Measurements from ENCODE around the gene TCEANC.
"Not testable (repeated sequence)": the region's sequence is repeated elsewhere in the genome, so short reads cannot be mapped to it uniquely, and the experiment has no call there.

Gene TCEANC

GRCh38 chrX:13658602-13659001 lies 5.7 kb downstream of the TCEANC start:
- FAIRE-seq = peak; percentile 75

DNA sequence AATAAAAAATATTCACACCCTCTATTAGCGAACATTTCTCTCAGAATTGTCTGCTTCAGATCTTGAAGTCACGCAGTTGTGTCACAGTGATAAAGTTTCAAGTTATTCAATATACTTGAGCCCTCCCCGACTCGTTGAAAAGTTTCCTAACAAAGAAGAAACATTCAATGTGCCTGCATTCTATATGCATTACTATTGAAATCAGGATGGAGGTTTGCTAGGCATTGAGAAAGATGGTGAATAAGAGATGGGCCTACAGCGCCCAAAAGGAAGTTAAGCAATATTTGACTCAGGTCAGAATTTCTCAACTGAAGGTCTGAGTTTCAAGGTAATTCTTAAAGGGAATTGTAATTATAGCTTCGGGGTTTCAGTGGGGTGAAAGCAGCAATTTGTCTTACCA lies 6.1 kb downstream of the TCEANC start:
- FAIRE-seq = no peak

DNA sequence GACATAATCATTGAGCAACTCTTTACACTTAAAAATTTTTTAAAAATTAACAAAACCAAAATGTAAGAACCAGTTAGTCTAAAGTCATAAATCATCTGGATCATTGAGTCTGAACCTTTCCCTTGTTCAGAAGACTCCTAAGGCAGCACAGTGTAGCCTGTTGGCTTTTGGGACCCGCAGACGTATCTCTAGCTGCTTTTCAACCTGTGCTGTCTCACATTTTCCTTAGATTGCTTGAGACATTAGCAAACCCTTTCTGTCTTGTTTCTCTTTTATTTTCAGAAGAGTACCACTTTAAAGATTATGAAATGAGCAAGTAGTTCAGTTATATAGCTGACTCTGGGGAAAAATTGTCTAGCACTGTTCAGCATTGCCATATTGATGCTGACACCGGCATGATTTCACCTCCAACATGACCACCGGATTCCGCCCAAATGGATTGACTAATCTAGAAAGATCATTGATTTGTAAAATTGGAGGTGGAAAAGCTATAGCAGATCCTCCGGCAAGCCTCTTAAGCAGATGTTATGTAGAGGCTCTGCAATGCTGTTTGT lies 8.9 kb downstream of the TCEANC start:
- no peak for FAIRE-seq

GRCh38 chrX:13662355-13662791 lies 9.4 kb downstream of the TCEANC start:
- no peak for FAIRE-seq

DNA sequence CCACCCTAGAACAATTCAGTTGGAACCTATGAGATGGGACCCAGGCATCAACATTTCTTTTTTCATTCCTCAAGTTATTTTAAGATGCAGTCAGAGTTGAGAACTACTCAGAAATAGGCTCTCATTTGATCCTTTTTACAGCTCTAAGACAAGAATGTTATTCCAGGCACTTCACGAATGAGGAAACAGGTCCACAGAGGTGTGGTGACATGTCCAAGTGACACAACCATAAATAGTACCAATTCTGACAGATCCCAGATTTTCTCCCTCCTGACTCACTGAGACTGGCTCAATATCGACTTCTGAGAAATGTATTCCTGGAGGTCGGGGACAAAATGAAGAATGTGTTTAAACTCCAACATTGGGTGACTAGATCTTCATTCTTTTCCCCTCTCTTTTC lies 11.1 kb downstream of the TCEANC start:
- no peak for FAIRE-seq

- FAIRE-seq = no peak
Observed at GRCh38 chrX:13666836-13667235, 13.9 kb downstream of the TCEANC start.

- no peak for FAIRE-seq
Observed at GRCh38 chrX:13667919-13668318, 15.0 kb downstream of the TCEANC start.

DNA sequence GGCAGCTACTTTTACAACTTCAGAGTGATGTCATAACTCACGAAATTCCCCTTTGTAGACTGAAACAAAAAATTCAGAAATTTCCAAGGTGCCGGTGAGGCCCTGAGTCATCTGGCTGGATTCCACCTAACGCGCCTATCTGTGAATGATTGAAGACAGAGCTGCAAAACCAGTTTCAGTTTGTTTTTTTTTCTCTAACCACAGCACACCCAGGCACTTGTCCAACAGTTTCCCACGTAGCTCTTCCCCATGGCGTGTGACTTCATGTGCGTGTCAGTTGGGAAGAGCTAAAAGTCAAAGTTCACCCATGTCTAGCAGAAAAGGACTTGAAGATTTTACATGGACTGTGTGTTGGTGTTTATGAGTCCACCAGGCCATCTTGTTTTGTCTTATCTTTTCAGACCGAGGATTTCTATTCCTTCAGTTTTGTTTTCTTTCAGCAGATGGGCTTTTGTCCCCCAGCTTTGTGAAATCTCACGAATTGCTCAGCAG lies 16.4 kb downstream of the TCEANC start:
- FAIRE-seq = no peak

DNA sequence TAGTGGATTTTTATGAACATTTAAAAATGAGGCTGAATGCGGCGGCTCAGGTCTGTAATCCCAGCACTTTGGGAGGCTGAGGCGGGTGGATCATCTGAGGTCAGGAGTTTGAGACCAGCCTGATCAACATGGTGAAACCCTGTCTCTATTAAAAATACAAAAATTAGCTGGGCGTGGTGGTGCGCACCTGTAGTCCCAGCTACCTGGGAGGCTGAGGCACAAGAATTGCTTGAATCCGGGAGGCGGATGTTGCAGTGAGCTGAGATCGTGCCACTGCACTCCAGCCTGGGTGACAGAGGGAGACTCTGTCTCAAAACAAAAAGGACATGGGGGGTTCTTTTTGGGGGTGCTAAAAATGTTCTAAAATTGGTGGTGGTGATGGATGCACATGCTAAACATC lies 16.8 kb downstream of the TCEANC start:
- not testable (repeated sequence) for FAIRE-seq

- FAIRE-seq = no peak
Observed at GRCh38 chrX:13670197-13670596, 17.3 kb downstream of the TCEANC start.

DNA sequence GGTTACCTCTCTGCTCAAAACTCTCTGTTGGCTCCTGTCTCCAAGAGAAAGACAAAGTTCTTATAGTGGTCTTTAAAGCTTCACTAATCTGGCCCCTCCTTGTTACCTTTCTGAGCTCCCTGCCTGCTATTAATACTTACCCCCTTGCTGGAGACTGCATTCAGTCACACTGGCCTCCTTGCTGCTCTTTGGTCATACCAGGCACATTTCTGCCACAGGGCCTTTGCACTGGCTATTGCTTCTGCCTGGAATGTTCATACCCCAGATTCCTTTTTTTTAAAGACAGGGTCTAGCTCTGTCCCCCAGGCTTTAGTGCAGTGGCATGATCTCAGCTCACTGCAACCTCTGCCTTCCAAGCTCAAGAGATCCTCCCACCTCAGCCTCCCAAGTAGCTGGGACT lies 20.1 kb downstream of the TCEANC start:
- FAIRE-seq = no peak

GRCh38 chrX:13676885-13677284 lies 23.9 kb downstream of the TCEANC start:
- no peak for FAIRE-seq

DNA sequence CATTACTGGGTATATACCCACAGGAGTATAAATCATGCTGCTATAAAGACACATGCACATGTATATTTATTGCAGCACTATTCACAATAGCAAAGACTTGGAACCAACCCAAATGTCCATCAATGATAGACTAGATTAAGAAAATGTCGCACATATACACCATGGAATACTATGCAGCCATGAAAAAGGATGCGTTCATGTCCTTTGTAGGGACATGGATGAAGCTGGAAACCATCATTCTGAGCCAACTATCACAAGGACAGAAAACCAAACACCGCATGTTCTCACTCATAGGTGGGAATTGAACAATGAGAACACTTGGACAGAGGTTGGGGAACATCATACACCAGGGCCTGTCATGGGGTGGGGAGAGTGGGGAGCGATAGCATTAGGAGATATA lies 26.8 kb downstream of the TCEANC start:
- FAIRE-seq = not testable (repeated sequence)

DNA sequence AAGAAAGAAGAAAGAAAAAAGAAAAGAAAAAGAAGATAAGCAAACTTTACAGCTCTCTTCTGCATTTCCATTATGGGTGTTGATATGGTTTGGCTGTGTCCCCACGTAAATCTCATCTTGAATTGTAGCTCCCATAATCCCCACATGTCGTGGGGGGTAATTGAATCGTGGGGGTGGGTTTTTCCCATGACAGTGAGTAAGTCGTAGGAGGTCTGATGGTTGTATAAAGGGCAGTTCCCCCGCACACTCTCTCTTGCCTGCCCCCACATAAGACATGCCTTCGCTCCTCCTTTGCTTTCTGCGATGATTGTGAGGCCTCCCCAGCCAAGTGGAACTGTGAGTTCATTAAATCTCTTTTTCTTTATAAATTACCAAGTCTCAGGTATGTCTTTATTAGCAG lies 28.7 kb downstream of the TCEANC start:
- FAIRE-seq = no peak

GRCh38 chrX:13684361-13684760 lies 31.4 kb downstream of the TCEANC start:
- no peak for FAIRE-seq

DNA sequence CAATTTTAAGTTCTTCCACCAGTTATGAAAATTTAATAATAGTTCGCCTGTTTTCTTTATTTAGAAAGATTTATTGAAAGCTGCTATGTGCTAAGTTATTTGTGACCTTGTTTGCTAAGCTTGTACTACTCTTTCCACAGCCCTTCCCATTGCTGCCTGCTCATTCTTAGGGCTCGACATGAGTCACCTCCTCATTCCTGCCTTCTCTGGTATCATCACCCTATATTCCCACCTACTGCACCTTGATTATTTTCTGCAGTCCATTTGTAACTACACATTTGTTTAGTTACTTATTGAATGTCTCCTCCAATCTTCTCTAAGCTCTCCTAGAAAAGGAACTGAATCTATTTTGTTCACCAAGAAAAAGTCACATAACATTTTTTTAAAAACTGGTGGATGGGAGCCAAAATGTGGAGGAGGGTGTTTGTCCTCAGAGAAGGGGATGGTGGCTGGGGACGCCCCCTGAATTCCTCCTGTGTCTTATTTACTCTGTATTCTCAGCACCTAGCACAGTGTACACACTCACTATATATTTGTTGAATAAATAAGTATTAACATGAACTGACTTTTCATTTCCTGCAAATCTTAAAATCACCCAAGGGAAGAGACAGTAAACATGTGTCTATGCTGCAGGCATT lies 32.3 kb downstream of the TCEANC start:
- no peak for FAIRE-seq

- FAIRE-seq = no peak
Observed at GRCh38 chrX:13687203-13687602, 34.3 kb downstream of the TCEANC start.

- FAIRE-seq = no peak
Observed at GRCh38 chrX:13688384-13688957, 35.5 kb downstream of the TCEANC start.

DNA sequence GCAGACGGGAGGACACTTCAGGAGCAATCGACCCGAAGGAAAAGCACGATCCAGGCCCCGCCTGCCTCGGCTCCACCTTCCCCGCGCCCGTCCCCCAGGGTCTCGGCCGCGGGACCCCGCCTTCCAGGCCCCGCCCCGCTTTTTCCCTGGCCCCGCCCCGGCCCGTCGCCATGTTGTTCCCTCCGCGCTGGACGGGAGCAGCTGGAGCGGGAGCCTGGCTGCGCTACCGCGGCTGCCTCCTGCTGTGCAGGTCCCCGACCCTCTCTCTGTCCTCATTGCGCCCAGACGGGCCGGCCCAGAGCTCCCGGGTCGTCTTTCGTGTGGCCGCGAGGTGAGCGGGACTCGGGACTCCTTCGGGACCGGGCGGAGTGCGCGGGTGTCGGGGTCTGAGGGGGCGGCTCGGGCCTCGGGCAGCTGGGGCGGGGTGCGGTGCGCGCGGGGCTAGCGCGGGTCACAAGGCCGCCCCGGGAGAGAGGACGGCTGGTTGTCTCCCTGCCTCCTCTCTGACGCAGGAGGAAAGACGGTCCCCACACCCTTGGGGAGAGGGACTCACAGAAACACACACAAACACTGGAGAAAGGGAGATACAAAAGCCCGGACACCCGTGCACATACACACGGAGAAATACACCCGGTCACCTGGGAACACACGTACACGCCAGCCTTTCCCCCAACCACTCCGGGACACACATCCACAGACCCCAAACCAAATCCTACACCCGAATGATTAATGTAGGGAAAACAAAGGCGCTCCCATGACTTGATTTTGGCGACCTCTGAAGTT lies 36.2 kb downstream of the TCEANC start, which contains the start of gene RAB9A:
Gene RAB9A, plus strand, starts transcription at position 171 of the 783 bp plus-strand sequence. CDS start 19,619 bp downstream, outside the sequence.
- no peak for FAIRE-seq

DNA sequence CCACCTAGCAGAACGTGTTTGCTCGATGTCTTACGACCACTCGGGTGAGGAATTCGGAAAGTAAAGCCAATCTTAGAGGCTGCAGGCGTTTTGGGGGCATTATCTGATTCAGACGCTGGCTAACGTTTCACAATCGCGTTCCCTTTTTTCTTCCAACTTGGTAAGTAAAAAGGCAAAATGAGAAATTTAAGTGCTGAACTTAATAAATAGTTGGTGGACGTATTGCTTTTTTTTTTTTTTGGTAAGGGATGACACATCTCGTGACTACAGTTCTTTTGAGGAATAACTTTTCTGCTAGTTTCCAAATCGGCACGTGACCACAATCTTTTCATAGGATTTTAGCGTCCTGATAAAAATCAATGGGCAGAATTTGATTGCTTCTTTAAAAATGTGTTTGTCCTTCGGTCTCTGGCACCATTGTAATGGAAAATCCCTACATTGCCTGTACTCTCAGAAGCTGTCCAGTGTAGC lies 36.8 kb downstream of the TCEANC start:
- FAIRE-seq = no peak

DNA sequence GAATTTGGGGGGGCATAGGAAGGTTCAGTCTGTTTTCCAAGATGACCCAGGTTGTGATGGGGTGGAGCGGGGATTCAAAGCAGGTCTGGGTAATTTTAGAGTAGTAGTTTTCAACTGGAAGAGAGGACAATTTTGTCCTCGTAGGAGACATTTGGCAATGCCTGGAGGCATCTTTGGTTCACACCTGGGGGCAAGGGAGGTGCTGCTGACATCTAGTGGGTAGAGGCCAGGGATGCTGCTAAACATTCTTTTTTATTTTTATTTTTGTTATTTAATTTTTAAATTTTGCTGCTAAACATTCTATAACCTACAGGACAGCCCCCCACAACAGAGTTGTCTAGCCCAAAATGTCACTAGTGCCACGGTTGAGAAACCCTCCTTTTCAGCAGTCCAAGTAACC lies 37.9 kb downstream of the TCEANC start:
- no peak for FAIRE-seq

DNA sequence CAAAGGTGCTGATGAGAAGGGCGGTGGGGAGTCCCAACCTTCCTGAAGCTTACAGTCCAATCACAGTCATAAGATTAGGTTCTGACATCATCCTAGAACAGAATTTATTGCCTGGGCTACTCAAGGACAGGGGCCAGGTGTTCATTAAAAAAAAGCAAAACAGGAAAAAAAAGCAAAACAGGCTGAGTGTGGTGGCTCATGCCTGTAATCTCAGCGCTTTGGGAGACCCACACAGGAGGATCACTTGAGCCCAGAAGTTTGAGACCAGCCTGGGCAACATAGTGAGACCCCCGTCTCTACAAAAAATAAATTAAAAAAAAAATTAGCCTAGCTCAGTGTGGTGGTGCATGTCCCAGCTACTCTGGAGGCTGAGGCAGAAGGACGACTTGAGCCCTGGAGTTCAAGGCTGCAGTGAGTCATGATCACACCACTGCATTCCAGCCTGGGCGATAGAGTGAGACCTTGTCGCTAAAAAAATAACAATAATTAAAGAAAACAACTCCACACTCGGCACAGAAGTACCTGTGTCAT lies 39.0 kb downstream of the TCEANC start:
- FAIRE-seq = no peak

- FAIRE-seq = no peak
Observed at GRCh38 chrX:13692771-13693231, 39.9 kb downstream of the TCEANC start.

Measured in TTC549 (cell line).